Fibroblast of pulmonary artery (primary cell): Measurements from ENCODE around the gene POLD3.
"Not testable (repeated sequence)": the region's sequence is repeated elsewhere in the genome, so short reads cannot be mapped to it uniquely, and the experiment has no call there.

Experiments
- DNase-seq: peaks from one replicate; pipeline ENCODE4 v3.0.0-alpha.2; 2010; ENCODE audit warnings: low read depth
- H3K4me3 ChIP-seq: replicated peaks from 2 replicates; pipeline ENCODE4 v1.5.1; 2011; ENCODE audit warnings: low read depth, mild to moderate bottlenecking, control low read depth, low read length, moderate library complexity
- CTCF ChIP-seq: IDR thresholded peaks from 2 replicates; pipeline ENCODE4 v1.5.1; 2011; ENCODE audit warnings: mild to moderate bottlenecking, control low read depth, low read length, inconsistent platforms; ENCODE audit errors: missing control alignments

POLD3 gene

GRCh38 chr11:74654976-74655375 is 62.6 kb downstream of the POLD3 start:
- DNase-seq: no peak
- TF ChIP-seq CTCF: no peak

GRCh38 chr11:74659124-74659523 is 66.7 kb downstream of the POLD3 start:
- not testable (repeated sequence) for DNase-seq, H3K4me3 ChIP-seq

More at GRCh38 chr11:74654976-74655375, 62.6 kb downstream of the POLD3 start:
- H3K4me3 ChIP-seq: no peak overlapping the region

GRCh38 chr11:74662487-74663103 is 70.2 kb downstream of the POLD3 start:
- no peak for TF ChIP-seq CTCF
- DNase-seq: no peak
- H3K4me3 ChIP-seq: no peak overlapping the region

- TF ChIP-seq CTCF: no peak
- no peak overlapping the region for H3K4me3 ChIP-seq
- no peak for DNase-seq
Observed at GRCh38 chr11:74663315-74663714, 70.9 kb downstream of the POLD3 start.

GRCh38 chr11:74669211-74670160 is 77.1 kb downstream of the POLD3 start:
- TF ChIP-seq CTCF: no peak
- DNase-seq: no peak

GRCh38 chr11:74670171-74670570 is 77.8 kb downstream of the POLD3 start:
- no peak for DNase-seq
- TF ChIP-seq CTCF: no peak
- H3K4me3 ChIP-seq: no peak overlapping the region

More at GRCh38 chr11:74669211-74670160, 77.1 kb downstream of the POLD3 start:
- H3K4me3 ChIP-seq: no peak overlapping the region

GRCh38 chr11:74671520-74672196 is 79.3 kb downstream of the POLD3 start:
- no peak overlapping the region for H3K4me3 ChIP-seq
- peak; percentile 51 for DNase-seq
- TF ChIP-seq CTCF: no peak
